Thymus (tissue), 11 donors: ENCODE data around the gene TTC16. TPM values are rescaled to one million over a fixed set of nuclear protein-coding genes. Genes with fewer than 3 reads are reported as not detected.

ENCODE experiments used
- DNase-seq, 9 donors: peaks; one replicate each; pipeline ENCODE4 v3.0.0-alpha.2; 2013; ENCODE audit warnings: low spot score in 9 of 9, low read depth in 6 of 9, missing footprints in 1 of 9
- H3K27ac ChIP-seq, 2 donors: one replicate each; pipeline ENCODE4 v1.5.1; 2013; ENCODE audit warnings: control low read depth in 1 of 2, low read depth in 1 of 2, low read length in 1 of 2, mild to moderate bottlenecking in 1 of 2, moderate library complexity in 1 of 2
- H3K27me3 ChIP-seq, 2 donors: one replicate each; pipeline ENCODE4 v1.5.1; 2013; ENCODE audit warnings: low read length in 1 of 2; ENCODE audit not compliant: control insufficient read depth in 2 of 2, insufficient read depth in 1 of 2
- H3K36me3 ChIP-seq, 2 donors: one replicate each; pipeline ENCODE4 v1.5.1; 2013; ENCODE audit warnings: low read length in 1 of 2, mild to moderate bottlenecking in 1 of 2, moderate library complexity in 1 of 2; ENCODE audit not compliant: control insufficient read depth in 2 of 2, insufficient read depth in 2 of 2
- H3K4me1 ChIP-seq, 2 donors: one replicate each; pipeline ENCODE4 v1.5.1; 2013; ENCODE audit warnings: low read length in 2 of 2; ENCODE audit not compliant: control insufficient read depth in 2 of 2, insufficient read depth in 2 of 2
- H3K4me3 ChIP-seq, 2 donors: one replicate each; pipeline ENCODE4 v1.5.1; 2013; ENCODE audit warnings: low read length in 2 of 2, control low read depth in 1 of 2, mild to moderate bottlenecking in 1 of 2
- H3K9me3 ChIP-seq, 2 donors: one replicate each; pipeline ENCODE4 v1.5.1; 2013; ENCODE audit warnings: low read length in 1 of 2, mild to moderate bottlenecking in 1 of 2; ENCODE audit not compliant: control insufficient read depth in 2 of 2, insufficient read depth in 1 of 2
- WGBS: extraction: QIAGEN DNeasy Blood & Tissue Kit; methylation state at CpG from one replicate; pipeline ENCODE4 v1.1.7; 2013; 5-methylcytosine and 5-hydroxymethylcytosine counted together
- polyA plus RNA-seq: library from polyadenylated mRNA; stranded (reverse); fragments of 200-250 nt; gene quantifications from one replicate; pipeline ENCODE4 v1.2.3, GENCODE V29; 2013
- total RNA-seq: library from RNA; stranded (reverse); fragments of 120-200 nt; gene quantifications from one replicate; pipeline ENCODE4 v1.2.4, GENCODE V29; 2013
- donor health status: healthy.

Gene TTC16
- total and polyA plus RNA-seq, 2 donors, result 0.09 to 0.18 TPM

DNA sequence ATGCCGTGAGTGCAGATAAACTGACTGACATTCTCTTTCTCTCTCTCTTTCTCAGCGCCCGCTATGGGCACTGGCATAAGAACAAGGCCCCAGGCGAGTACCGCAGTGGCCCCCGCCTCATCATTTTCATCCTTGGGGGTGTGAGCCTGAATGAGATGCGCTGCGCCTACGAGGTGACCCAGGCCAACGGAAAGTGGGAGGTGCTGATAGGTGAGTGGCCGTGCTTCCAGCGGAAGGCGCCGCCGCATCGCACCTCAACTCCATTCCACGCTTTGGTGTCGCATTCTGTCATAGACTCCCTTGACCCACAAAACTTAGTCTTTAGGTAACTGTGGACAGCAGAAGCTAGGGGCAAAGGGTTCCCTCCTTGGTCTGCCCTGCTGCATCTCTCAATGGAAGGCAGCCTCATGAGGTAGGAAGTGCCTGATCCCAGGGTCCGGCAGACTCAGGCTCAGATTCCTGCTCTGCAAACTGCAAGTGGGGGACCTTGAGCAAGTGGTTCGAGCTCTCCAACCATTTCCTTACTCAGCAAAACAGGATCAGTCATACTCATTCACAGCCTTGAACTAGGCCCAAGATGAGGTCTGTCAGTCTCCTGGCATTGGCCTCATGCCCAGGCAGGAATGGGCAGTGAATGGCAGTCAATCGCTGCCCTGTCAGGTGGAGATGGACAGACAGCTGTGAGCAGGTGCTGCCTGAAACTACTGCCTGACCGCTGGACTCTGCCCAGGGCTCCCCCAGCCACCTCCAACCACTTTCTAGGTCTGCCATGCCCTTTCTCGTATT is 33.3 kb upstream of the TTC16 start:
- 97% methylated on average over 23 of the region's 23 CpGs for WGBS
- no peak for DNase-seq
- Histone ChIP-seq H3K27me3 (no peaks in the 10 kb centered on the region), H3K4me1 (no peaks in the 10 kb centered on the region), H3K9me3 (no peaks in the 10 kb centered on the region), H3K4me3 (no peak overlapping the region), H3K36me3 (peaks cover 0 to 2% of the 10 kb centered on the region in 2 donors), H3K27ac (no peak overlapping the region)

DNA sequence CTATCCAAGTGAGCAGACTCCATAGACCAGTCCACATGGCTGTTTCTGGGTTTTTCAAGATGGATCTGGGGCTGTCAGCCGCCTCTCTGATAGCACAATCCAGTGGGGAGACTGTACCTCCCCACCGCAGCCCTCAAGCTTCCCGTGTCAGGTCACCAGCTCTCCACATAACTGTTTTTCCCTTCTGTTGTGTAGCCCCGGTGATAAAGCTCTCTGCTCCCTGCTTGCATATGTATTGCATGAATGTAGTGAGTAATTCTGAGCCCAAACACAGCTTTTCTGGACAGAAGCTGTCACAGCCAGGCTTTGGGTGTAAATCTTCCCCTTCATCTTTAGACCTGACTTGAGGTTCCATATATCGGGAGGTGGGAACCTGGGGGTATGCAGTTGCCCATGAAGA is 32.2 kb upstream of the TTC16 start:
- Histone ChIP-seq H3K4me3 (no peak overlapping the region), H3K9me3 (no peaks in the 10 kb centered on the region), H3K4me1 (no peaks in the 10 kb centered on the region), H3K27ac (no peak overlapping the region), H3K36me3 (peaks cover 0 to 2% of the 10 kb centered on the region in 2 donors), H3K27me3 (no peaks in the 10 kb centered on the region)
- 96% methylated on average over 5 of the region's 5 CpGs for WGBS
- no peak for DNase-seq

DNA sequence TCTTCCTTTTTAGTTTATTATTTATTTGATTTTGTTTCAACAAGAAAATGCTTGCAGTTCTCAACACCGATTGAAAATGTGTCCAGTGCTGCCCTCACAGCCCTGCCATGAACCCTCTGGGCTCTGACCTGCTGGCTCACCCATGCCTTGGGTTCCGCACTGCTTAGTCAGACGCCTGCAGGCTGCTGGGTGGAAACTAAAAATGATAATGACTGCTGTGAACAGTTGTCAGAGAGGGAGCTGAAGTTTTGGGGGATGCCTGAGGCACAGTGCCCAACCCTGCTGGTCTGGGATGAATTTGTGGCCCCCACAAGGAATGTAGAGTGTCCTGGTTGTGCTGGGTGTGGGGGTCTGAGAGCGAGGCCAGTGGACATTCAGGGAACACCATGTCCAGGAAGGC is 31.3 kb upstream of the TTC16 start:
- 95% methylated on average over 4 of the region's 4 CpGs for WGBS
- DNase-seq, result no peak

DNA sequence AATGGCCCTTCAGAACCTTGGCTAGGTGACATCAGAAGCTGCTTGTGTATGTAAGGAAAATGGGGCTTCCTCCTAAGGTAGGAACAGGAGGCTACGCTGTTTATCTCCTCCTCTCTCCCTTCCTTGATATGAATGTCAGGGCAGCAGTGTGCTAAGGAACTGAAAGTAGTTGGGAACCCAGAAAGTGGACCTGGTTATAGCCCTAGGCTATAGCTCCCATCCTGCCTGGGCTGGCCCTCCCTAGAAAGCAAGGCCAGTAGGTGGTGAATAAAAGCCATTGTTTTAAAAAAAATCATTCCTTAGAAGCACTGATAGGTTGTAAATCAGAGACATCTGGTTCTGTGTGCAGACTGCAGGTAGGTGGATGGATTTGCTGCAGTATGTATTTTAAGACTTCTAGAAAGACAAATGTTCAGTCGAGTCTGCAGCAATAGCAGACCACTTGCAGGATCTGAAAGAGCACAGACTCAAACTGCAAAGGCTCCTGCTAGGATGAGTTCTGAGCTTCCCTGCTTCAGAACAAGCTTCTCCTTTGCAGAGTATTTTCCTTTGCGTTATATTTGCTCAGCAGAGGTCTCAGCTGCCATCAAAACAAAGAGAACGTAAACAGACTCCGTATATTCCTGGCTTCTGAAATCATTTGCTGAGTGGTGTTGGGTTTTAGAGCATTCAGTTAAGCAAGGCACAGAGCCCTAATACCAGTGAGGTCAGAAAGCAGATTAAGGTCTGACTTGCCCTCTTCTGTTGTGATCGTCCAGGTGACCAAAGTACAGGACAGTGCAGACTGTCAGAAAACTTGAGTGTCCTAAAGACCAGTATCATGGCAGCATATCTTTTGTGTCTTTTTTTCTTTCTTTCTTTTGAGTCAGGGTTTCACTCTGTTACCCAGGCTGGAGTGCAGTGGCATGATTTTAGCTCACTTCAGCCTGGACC is 29.2 kb upstream of the TTC16 start:
- 97% methylated on average over 6 of the region's 6 CpGs for WGBS
- no peak for DNase-seq
- H3K27ac ChIP-seq, result no peak overlapping the region
- H3K36me3 ChIP-seq, result no peaks in the 10 kb centered on the region
- H3K9me3 ChIP-seq, result no peaks in the 10 kb centered on the region
- no peaks in the 10 kb centered on the region for H3K4me1 ChIP-seq
- H3K27me3 ChIP-seq, result no peaks in the 10 kb centered on the region
- H3K4me3 ChIP-seq, result no peak overlapping the region

More for the DNA sequence above, 31.3 kb upstream of the TTC16 start:
- Histone ChIP-seq H3K4me3 (no peak overlapping the region), H3K27ac (no peak overlapping the region), H3K36me3 (no peaks in the 10 kb centered on the region), H3K27me3 (no peaks in the 10 kb centered on the region), H3K4me1 (no peaks in the 10 kb centered on the region), H3K9me3 (no peaks in the 10 kb centered on the region)

DNA sequence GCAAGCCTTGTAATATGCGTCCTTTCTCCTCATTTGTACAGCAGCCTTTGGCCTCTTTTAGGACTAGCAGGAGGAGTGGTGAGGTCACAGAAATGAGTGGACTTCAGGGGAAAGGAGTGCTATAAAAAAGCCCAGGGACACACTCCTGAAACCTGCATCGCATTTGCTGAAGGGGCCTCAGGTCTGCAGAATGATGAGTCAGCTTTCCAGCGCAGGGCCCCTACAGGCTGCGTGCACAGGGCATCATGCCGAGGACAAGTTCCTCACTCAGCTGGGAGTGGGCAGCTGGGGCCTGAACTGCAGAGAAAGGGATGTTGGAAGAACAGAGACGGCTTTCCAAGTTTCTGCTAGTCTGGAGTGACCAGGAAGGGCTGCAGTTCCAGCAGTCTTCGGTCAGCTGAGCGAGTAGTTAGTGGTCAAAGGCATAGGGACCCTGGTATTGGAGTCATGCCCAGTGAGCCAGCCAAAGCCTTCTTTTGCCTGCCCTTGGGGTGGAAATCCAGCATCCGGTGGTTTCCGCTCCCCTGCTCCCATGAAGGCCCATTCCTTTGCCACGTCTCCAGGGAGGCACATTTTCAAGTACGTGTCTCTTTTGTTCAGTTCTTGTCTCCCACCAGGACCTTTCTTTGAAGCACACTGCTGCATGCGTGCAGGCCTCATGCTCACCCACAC is 26.4 kb upstream of the TTC16 start:
- H3K9me3 ChIP-seq, result no peaks in the 10 kb centered on the region
- WGBS, result 90% methylated on average over 13 of the region's 13 CpGs
- no peak for DNase-seq
- no peaks in the 10 kb centered on the region for H3K36me3 ChIP-seq
- H3K27ac ChIP-seq, result no peak overlapping the region
- no peak overlapping the region for H3K4me3 ChIP-seq
- no peaks in the 10 kb centered on the region for H3K4me1 ChIP-seq
- H3K27me3 ChIP-seq, result no peaks in the 10 kb centered on the region

DNA sequence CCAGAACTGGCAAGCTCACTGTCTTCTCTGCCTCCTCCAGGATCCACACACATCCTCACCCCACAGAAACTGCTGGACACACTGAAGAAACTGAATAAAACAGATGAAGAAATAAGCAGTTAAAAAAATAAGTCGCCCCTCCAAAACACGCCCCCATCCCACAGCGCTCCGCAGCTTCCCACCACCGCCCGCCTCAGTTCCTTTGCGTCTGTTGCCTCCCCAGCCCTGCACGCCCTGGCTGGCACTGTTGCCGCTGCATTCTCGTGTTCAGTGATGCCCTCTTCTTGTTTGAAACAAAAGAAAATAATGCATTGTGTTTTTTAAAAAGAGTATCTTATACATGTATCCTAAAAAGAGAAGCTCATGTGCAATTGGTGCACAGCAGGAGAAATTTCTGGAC is 25.1 kb upstream of the TTC16 start:
- WGBS, result 96% methylated on average over 10 of the region's 10 CpGs
- no peaks in the 10 kb centered on the region for H3K9me3 ChIP-seq
- no peak for DNase-seq
- H3K4me1 ChIP-seq, result no peaks in the 10 kb centered on the region
- no peak overlapping the region for H3K4me3 ChIP-seq
- H3K36me3 ChIP-seq, result no peaks in the 10 kb centered on the region
- H3K27ac ChIP-seq, result no peak overlapping the region
- no peaks in the 10 kb centered on the region for H3K27me3 ChIP-seq

DNA sequence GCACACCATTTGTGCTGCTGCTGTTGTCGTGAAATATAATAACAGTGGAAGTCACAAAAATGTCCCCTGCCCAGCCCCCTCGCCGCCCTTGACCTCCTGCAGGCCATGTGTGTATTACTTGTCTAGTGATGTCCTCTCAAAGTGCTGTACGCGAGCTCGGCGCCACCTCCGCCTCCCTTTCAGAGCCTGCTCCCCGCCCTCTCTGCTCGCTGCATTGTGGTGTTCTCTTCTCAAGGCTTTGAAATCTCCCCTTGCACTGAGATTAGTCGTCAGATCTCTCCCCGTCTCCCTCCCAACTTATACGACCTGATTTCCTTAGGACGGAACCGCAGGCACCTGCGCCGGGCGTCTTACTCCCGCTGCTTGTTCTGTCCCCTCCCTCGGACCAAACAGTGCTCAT is 23.8 kb upstream of the TTC16 start:
- DNase-seq, result no peak
- Histone ChIP-seq H3K9me3 (no peaks in the 10 kb centered on the region), H3K36me3 (no peaks in the 10 kb centered on the region)

DNA sequence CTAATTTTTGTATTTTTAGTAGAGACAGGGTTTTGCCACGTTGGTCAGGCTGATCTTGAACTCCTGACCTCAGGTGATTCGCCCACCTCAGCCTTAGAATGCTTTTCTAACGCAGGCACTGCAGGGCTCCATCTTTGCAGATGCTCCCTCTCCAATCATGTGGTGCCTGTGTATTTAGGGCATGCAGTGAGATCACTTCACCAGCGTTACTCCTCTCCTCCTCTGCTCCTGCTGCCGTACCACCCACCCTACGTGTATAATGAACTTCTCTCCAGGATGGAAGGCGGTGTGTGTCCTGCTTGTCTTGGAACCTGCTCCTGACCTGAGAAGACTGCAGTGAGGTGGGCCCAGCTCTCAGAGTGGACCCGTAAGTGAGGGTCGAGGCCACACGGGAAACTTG is 22.7 kb upstream of the TTC16 start:
- WGBS, result 96% methylated on average over 10 of the region's 10 CpGs
- Histone ChIP-seq H3K27ac (no peak overlapping the region), H3K27me3 (no peaks in the 10 kb centered on the region), H3K36me3 (no peaks in the 10 kb centered on the region), H3K9me3 (no peaks in the 10 kb centered on the region), H3K4me1 (no peaks in the 10 kb centered on the region), H3K4me3 (no peak overlapping the region)
- DNase-seq, result no peak

More for the DNA sequence above, 23.8 kb upstream of the TTC16 start:
- Histone ChIP-seq H3K4me3 (no peak overlapping the region), H3K4me1 (no peaks in the 10 kb centered on the region), H3K27ac (no peak overlapping the region), H3K27me3 (no peaks in the 10 kb centered on the region)
- 95% methylated on average over 20 of the region's 20 CpGs for WGBS

DNA sequence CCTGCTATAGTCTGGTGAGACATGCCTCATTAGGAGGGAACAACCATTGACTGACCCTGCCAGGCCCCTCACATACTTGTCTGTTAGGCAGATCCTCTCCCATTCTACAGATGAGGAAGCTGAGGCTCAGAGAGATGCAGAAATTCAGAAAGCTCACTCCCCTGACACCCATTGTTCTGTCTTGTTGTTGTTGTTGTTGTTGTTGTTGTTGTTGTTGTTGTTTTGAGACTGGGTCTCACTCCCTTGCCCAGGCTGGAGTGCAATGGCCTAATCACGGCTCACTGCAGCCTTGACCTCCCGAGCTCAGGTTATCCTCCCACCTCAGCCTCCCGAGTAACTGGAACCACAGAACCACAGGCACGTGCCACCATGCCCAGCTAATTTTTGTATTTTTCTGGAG is 22.2 kb upstream of the TTC16 start:
- Histone ChIP-seq H3K27me3 (no peaks in the 10 kb centered on the region), H3K4me3 (no peak overlapping the region), H3K4me1 (peaks cover 0 to under 1% of the 10 kb centered on the region in 2 donors), H3K9me3 (no peaks in the 10 kb centered on the region), H3K27ac (no peak overlapping the region), H3K36me3 (no peaks in the 10 kb centered on the region)
- DNase-seq, result no peak
- WGBS, result 97% methylated on average over 4 of the region's 4 CpGs
